Liver (tissue), 9 donors: ENCODE data around the gene ZNF827. TPM values are rescaled to one million over a fixed set of nuclear protein-coding genes. Genes with fewer than 3 reads are reported as not detected.

ENCODE experiments used
- DNase-seq: peaks from one replicate; pipeline ENCODE4 v3.0.0-alpha.2; 2017; ENCODE audit warnings: low spot score
- H3K27ac ChIP-seq, 2 donors: one replicate each; pipeline ENCODE4 v1.7.0; 2013; ENCODE audit warnings: inconsistent platforms in 2 of 2, low read length in 2 of 2, control low read depth in 1 of 2, low read depth in 1 of 2, mild to moderate bottlenecking in 1 of 2
- H3K27me3 ChIP-seq, 4 donors: one replicate each; pipeline versions ENCODE4 v1.6.1 to v1.7.0; 2013; ENCODE audit warnings: low read length in 3 of 4, inconsistent platforms in 1 of 4, mild to moderate bottlenecking in 1 of 4, moderate library complexity in 1 of 4; ENCODE audit not compliant: control insufficient read depth in 4 of 4, insufficient read depth in 4 of 4
- H3K36me3 ChIP-seq, 4 donors: one replicate each; pipeline versions ENCODE4 v1.6.1 to v1.7.0; 2013; ENCODE audit warnings: low read length in 3 of 4, mild to moderate bottlenecking in 3 of 4, low read depth in 1 of 4, moderate library complexity in 1 of 4; ENCODE audit not compliant: control insufficient read depth in 4 of 4, insufficient read depth in 3 of 4
- H3K4me1 ChIP-seq, 4 donors: one replicate each; pipeline versions ENCODE4 v1.6.1 to v1.7.0; 2013; ENCODE audit warnings: low read length in 3 of 4, mild to moderate bottlenecking in 3 of 4, moderate library complexity in 1 of 4; ENCODE audit not compliant: control insufficient read depth in 4 of 4, insufficient read depth in 4 of 4
- H3K4me3 ChIP-seq, 3 donors: one replicate each; pipeline versions ENCODE4 v1.6.1 to v1.7.0; 2013; ENCODE audit warnings: low read length in 3 of 3, control low read depth in 1 of 3, low read depth in 1 of 3, mild to moderate bottlenecking in 1 of 3
- H3K9ac ChIP-seq, 2 donors: one replicate each; pipeline ENCODE4 v1.7.0; 2013; ENCODE audit warnings: low read length in 2 of 2, mild to moderate bottlenecking in 2 of 2, moderate library complexity in 2 of 2, control low read depth in 1 of 2, low read depth in 1 of 2
- H3K9me3 ChIP-seq, 4 donors: one replicate each; pipeline versions ENCODE4 v1.6.1 to v1.7.0; 2013; ENCODE audit warnings: low read length in 3 of 4; ENCODE audit not compliant: control insufficient read depth in 4 of 4
- ATF3 ChIP-seq: IDR thresholded peaks from 2 replicates; pipeline ENCODE4 v1.6.1; 2016; ENCODE audit warnings: antibody characterized with exemption
- CTCF ChIP-seq: fragments of 150-350 bp; IDR thresholded peaks from 2 replicates; pipeline ENCODE4 v1.5.1; 2017; ENCODE audit warnings: improper control_type of control experiment, low read depth, low read length; ENCODE audit not compliant: missing input control
- EGR1 ChIP-seq, 2 donors: IDR thresholded peaks; 2 replicates each; pipeline ENCODE4 v1.6.1; 2016 to 2018; ENCODE audit warnings: antibody characterized with exemption in 2 of 2, low read depth in 2 of 2
- FOXA1 ChIP-seq: IDR thresholded peaks from 2 replicates; pipeline ENCODE4 v1.6.1; 2016; ENCODE audit warnings: antibody characterized with exemption
- FOXA2 ChIP-seq: IDR thresholded peaks from 2 replicates; pipeline ENCODE4 v1.6.1; 2016; ENCODE audit warnings: antibody characterized with exemption
- GABPA ChIP-seq, 2 donors: IDR thresholded peaks in 1 of 2; conservative IDR thresholded peaks in 1 of 2; 2 replicates each; pipeline ENCODE4 v1.6.1; 2016; ENCODE audit warnings: antibody characterized with exemption in 2 of 2, mild to moderate bottlenecking in 1 of 2, moderate library complexity in 1 of 2
- HNF4A ChIP-seq, 2 donors: conservative IDR thresholded peaks; 2 replicates each; pipeline ENCODE4 v1.6.1; 2016; ENCODE audit warnings: antibody characterized with exemption in 2 of 2, mild to moderate bottlenecking in 2 of 2
- HNF4G ChIP-seq: IDR thresholded peaks from 2 replicates; pipeline ENCODE4 v1.6.1; 2016; ENCODE audit warnings: antibody characterized with exemption
- JUND ChIP-seq, 2 donors: IDR thresholded peaks; 2 replicates each; pipeline ENCODE4 v1.6.1; 2016; ENCODE audit warnings: antibody characterized with exemption in 2 of 2
- MAX ChIP-seq: IDR thresholded peaks from 2 replicates; pipeline ENCODE4 v1.6.1; 2016; ENCODE audit warnings: antibody characterized with exemption
- NR2F2 ChIP-seq: IDR thresholded peaks from 2 replicates; pipeline ENCODE4 v1.6.1; 2016; ENCODE audit warnings: antibody characterized with exemption
- RAD21 ChIP-seq, 2 donors: IDR thresholded peaks; 2 replicates each; pipeline ENCODE4 v1.6.1; 2016; ENCODE audit warnings: antibody characterized with exemption in 2 of 2, mild to moderate bottlenecking in 2 of 2
- REST ChIP-seq: IDR thresholded peaks from 2 replicates; pipeline ENCODE4 v1.6.1; 2016; ENCODE audit warnings: antibody characterized with exemption, mild to moderate bottlenecking
- RXRA ChIP-seq, 2 donors: IDR thresholded peaks; 2 replicates each; pipeline ENCODE4 v1.6.1; 2017 to 2018; ENCODE audit warnings: antibody characterized with exemption in 2 of 2, mild to moderate bottlenecking in 1 of 2
- SP1 ChIP-seq: IDR thresholded peaks from 2 replicates; pipeline ENCODE4 v1.6.1; 2018; ENCODE audit warnings: antibody characterized with exemption, mild to moderate bottlenecking
- TAF1 ChIP-seq: conservative IDR thresholded peaks from 2 replicates; pipeline ENCODE4 v1.6.1; 2016; ENCODE audit warnings: antibody characterized with exemption, mild to moderate bottlenecking
- YY1 ChIP-seq: IDR thresholded peaks from 2 replicates; pipeline ENCODE4 v1.6.1; 2016; ENCODE audit warnings: antibody characterized with exemption, mild to moderate bottlenecking
- ZBTB33 ChIP-seq: IDR thresholded peaks from 2 replicates; pipeline ENCODE4 v1.6.1; 2016; ENCODE audit warnings: antibody characterized with exemption
- WGBS: extraction: QIAGEN DNeasy Blood & Tissue Kit; methylation state at CpG from one replicate; pipeline ENCODE4 v1.1.7; 2013; 5-methylcytosine and 5-hydroxymethylcytosine counted together
- polyA plus RNA-seq, 2 donors: library from polyadenylated mRNA; stranded (reverse) in 1 of 2; unstranded in 1 of 2; fragments of 200-250 nt in 1 of 2; fragments of >200 nt in 1 of 2; fragmentation: Nextera tagmentation in 1 of 2; extraction: Ambion mirVana in 1 of 2; gene quantifications; one replicate each; pipeline versions ENCODE4 v1.2.1 to v1.2.3, GENCODE V29; 2013 to 2015
- total RNA-seq, 2 donors: library from RNA; depleted of rRNA; stranded (reverse); fragments of >200 nt; gene quantifications; one replicate each; pipeline ENCODE4 v1.2.3, GENCODE V29; 2014
- donor health status: healthy.
- donor health status: healthy.
- donor health status: healthy.
- donor health status: healthy.
- donor health status: healthy.

The ZNF827 gene
- total RNA-seq (1 to 10 TPM; 1.7 to 2.9 TPM), polyA plus RNA-seq (under 1 TPM; 0.46 to 0.72 TPM)

- Histone ChIP-seq H3K27ac (peak within 1 kb of the TSS; percentile 36 to 54), H3K4me1 (peaks cover 3 to 15% (median 9%) of the 10 kb centered on the region in 4 donors), H3K27me3 (no peaks in the 10 kb centered on the region), H3K36me3 (no peaks in the 10 kb centered on the region), H3K9ac (peak within 1 kb of the TSS; percentile 26 to 66), H3K4me3 (peak within 1 kb of the TSS; percentile 47 to 90 (median 82)), H3K9me3 (no peaks in the 10 kb centered on the region)
- 7% methylated on average over 34 of the region's 34 CpGs for WGBS
- peak; percentile 70 for DNase-seq
- peak; percentile 88 for TF ChIP-seq NR2F2
- TF ChIP-seq JUND (IDR thresholded peaks at IDR 0.05) = no peak
- peak; percentile 10 to 29 for TF ChIP-seq RXRA (IDR thresholded peaks at IDR 0.05)
- TF ChIP-seq FOXA2 = no peak
- no peak for TF ChIP-seq ATF3
- no peak for TF ChIP-seq TAF1
- no peak for TF ChIP-seq ZBTB33
- no peak for TF ChIP-seq FOXA1
- TF ChIP-seq MAX = no peak
- no peak for TF ChIP-seq EGR1 (IDR thresholded peaks at IDR 0.05; ENCODE audit: low read depth in 2 of 2)
- TF ChIP-seq HNF4A (conservative IDR thresholded peaks at IDR 0.05) = peak; percentile 33 to 56
- TF ChIP-seq REST = no peak
- no peak for TF ChIP-seq GABPA (IDR thresholded peaks at IDR 0.05 in 1 of 2, conservative IDR thresholded peaks at IDR 0.05 in 1 of 2)
- TF ChIP-seq YY1 = no peak
- TF ChIP-seq HNF4G = no peak
- TF ChIP-seq CTCF = peak; percentile 18
- peak; percentile 33 for TF ChIP-seq SP1
- TF ChIP-seq RAD21 (IDR thresholded peaks at IDR 0.05) = peak; percentile 10 to 46
Measured at GRCh38 chr4:145938618-145939440, at the start of gene ZNF827. ZNF827 (minus strand) TSS chr4:145938823; CDS start chr4:145938407, 416 bp downstream.
